ENCODE results near the gene POLQ.
"Not testable (repeated sequence)": the region's sequence is repeated elsewhere in the genome, so short reads cannot be mapped to it uniquely, and the experiment has no call there.

DNA sequence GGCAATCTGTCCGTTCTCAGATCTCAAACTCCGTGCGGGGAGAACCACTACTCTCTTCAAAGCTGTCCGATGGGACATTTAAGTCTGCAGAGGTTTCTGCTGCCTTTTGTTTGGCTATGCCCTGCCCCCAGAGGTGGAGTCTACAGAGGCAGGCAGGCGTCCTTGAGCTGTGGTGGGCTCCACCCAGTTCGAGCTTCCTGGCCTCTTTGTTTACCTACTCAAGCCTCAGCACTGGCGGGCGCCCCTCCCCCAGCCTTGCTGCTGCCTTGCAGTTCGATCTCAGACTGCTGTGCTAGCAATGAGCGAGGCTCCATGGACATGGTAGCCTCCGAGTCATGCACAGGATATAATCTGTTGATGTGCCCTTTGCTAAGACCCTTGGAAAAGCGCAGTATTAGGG lies 94.0 kb downstream of the POLQ start:
- not testable (repeated sequence) for TF ChIP-seq POLR2A, POLR2AphosphoS5 (IDR thresholded peaks at IDR 0.05; ENCODE audit: low read depth, low read length)
